CD4-positive, alpha-beta T cell treated with Interleukin-12 subunit alpha and Interleukin-12 subunit beta, for 1 hour (primary cell): ENCODE data around the gene MOCS1.

Source experiments
- DNase-seq: peaks from one replicate; pipeline ENCODE4 v3.0.0-alpha.2; 2020

The MOCS1 gene

GRCh38 chr6:39947611-39948068 lies 13.4 kb upstream of the MOCS1 start:
- DNase-seq, result no peak

- DNase-seq, result no peak
Measured at GRCh38 chr6:39945626-39946025, 11.4 kb upstream of the MOCS1 start.

- DNase-seq, result no peak
Measured at GRCh38 chr6:39942903-39943580, 8.8 kb upstream of the MOCS1 start.

- DNase-seq, result no peak
Measured at GRCh38 chr6:39941820-39942219, 7.6 kb upstream of the MOCS1 start.

GRCh38 chr6:39941138-39941537 lies 6.9 kb upstream of the MOCS1 start:
- DNase-seq, result no peak

DNA sequence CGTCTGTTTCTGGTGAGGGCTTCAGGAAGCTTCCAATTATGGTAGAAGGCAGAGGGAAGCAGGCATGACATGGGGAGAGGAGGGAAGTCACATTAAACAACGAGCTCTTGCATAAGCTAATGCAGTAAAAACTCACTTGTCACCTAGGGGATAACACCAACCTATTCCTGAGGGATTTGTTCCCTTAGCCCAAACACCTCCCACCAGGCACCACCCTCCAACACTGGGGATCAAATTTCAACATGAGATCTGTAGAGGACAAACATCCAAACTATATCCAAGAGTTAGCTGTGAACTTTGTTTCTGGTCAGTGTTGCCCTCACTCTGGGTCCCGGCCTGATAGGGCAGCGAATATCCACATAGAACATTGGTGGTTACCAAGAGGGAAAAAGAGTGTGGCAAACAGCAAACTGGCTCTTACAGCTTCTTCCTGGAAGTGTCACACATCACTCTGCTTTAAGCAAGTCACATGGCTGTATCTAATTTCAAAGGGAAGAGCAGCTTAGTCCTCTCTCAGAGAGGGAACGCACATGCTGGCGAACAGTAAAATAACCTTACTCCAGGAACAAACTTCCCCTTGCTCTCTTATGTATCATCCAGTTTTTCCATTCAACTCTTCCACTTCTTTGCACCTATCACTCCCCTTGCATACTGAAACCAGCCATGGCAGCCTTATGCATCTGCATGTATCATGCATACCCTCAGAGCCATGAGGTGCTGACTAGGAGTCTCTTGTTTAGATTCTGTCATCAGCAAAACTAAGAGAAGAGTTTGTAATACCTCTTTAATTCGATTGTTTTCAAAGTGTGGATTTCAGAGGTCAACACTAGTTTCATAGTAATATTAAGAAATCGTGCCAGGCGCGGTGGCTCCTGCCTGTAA lies 4.8 kb upstream of the MOCS1 start:
- DNase-seq, result no peak

DNA sequence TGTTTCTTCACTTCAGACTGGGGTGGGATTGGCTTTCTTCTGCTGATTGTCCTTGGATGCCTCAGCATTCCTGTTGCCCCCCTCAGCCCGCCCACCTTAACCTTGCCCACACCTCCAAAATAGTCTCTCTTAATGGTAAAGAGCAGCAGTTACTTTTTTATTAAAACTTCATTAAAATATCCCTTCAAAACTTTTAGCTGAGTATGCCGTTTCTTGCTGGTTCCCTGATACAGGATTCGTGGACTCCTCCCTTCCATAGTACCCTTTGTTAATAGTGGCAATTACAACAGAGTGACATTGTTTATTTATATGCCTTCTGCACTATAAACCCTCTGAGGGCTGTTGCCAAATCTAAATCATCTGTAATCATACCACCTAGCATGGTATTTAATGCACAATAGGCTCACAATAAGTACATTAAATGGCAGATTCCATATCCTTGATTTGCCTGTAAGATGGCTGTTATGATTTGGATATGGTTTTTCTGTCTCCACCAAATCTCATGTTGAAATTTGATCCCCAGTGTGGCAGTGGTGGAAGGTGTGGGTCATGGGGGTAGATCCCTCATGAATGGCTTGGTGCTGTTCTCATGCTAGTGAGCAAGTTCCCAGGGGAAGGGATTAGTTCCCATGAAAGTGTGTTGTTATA lies 3.5 kb upstream of the MOCS1 start:
- DNase-seq, result no peak

DNA sequence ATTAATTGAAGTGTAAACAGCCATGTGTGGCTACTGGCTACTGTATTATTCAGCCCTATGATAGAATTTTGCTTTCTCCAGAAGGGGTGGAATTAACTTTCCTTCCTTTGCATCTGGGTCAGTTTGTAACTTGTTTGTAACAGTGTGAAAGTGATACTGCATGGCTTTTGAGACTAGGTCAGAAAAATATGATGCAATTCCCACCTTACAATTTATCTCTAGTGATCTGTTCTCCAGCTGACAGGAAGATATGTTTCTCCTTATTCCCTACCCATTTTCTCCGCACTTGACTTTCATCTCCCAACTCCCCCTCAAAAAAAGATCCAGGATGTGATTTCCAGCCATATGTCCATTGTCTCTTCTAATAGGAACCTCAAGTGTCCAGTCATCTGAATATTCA lies 2.6 kb upstream of the MOCS1 start:
- no peak for DNase-seq

DNA sequence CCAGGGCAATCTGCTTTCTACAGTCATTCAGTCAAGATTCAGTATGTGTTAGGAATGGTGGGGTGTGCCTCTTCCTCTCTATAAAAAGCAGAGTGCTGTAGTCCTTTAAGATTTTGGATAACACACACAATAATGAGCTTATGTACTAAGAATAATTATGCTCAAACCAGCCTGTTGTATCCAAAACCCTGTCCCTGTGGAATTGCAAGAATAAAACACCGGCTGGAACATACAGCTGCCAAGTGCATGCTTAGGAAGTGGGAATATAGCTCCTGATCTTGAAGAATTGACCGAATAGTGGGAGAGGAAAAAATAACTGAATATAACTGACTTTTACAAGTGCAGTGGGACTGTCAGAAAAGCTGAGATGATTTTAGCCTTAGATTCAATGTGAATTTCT lies 979 bp upstream of the MOCS1 start:
- no peak for DNase-seq

DNA sequence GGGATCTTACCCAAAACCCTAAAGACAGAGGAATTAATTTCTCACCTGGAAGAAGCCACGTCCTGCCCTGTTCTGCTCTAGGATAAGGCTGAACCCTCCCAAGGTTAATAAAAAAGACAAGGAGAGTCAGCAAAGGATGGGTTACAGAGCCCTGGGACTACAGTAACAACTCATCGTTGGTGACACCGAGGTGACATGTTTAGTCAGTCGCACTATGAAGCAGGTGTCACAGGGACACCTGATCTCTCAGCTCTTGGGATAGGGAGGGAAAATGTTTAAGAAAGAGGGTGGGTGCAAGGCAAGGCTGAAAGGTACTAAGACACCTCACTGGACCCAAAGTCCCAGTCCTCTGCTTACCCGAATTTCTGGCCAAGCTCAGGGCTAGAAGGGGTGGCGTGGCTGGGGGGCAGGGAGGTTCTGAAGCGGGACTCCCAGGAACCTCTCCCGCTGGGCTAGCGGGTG lies 562 bp downstream of the MOCS1 start:
- DNase-seq, result no peak

DNA sequence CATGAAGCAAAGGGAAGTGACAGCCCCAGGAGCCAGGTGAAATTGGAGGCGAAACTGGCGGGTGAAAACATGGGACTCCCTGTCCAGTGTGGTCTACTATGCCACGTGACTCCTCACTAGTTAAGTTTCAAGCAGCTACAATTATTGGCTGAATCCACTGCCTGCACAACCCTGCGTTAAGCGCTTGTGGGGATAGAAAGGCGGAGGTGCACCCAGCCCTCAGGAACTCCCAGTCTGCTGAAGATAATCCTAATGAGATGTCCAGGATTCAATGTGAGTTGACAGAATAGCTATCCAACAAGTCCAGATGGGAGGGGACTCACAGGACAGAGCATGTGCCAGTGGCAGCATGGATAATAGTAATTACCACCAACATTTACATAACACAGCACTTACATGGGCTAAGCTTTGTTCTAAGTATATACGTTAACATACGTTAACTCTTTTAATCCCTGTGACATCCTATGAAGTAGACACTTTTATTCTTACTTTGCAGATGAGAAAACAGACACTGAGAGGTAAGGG lies 1.8 kb downstream of the MOCS1 start:
- DNase-seq, result no peak

DNA sequence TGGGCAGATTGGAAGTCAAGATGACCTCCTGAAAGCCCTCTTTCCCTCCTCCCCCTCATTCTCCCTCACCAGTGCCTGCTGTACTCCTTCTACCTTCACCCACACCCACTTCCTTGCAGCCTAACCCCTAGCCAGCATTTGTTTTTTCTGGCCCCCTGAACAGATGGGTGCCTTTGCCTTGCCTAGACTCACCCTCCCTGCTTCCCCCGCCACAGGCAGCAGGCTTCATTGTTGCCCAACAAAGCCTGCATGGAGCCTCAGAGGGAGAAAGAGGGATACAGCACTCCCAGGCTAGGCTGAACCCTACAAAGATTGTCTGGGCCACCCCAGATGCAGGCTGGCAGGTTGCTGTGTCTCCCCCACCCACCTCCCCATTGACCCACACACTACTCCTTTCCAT lies 2.7 kb downstream of the MOCS1 start:
- no peak for DNase-seq

DNA sequence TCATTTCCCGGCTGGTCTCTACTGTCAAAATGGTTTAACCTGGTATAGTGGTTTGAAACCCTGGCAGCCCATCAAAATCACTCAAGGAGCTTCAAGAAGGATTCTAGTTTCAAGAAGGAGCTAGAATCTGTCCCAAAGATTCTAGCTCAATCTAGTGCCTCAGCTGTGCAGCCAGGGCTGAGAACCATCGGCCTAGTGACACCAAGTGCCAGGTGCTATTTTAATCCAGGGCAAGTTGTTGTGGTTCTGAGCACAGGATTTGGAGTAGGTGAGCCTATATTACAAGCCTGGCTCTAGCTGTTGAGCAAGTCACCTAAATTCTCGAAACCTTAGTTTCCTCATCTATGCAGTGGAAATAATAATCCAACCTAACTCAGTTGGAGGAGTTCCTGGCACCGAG lies 3.7 kb downstream of the MOCS1 start:
- no peak for DNase-seq

GRCh38 chr6:39929733-39930461 lies 4.4 kb downstream of the MOCS1 start:
- no peak for DNase-seq

GRCh38 chr6:39929039-39929732 lies 5.1 kb downstream of the MOCS1 start:
- DNase-seq, result no peak

- DNase-seq, result no peak
Measured at GRCh38 chr6:39927159-39927558, 7.1 kb downstream of the MOCS1 start.

- no peak for DNase-seq
Measured at GRCh38 chr6:39926668-39927067, 7.6 kb downstream of the MOCS1 start.

GRCh38 chr6:39925931-39926290 lies 8.4 kb downstream of the MOCS1 start:
- DNase-seq, result no peak

GRCh38 chr6:39925191-39925930 lies 8.9 kb downstream of the MOCS1 start:
- no peak for DNase-seq

- DNase-seq, result no peak
Measured at GRCh38 chr6:39924283-39924682, 10.0 kb downstream of the MOCS1 start.

GRCh38 chr6:39923861-39924260 lies 10.4 kb downstream of the MOCS1 start:
- DNase-seq, result no peak
